Globus pallidus (tissue), 1 donor: ENCODE data around the gene METTL4.
"Not testable (repeated sequence)": the region's sequence is repeated elsewhere in the genome, so short reads cannot be mapped to it uniquely, and the experiment has no call there.

Experiments used
- DNase-seq: peaks from one replicate; pipeline ENCODE4 v3.0.0-alpha.2; 2015; ENCODE audit warnings: low spot score

The METTL4 gene

DNA sequence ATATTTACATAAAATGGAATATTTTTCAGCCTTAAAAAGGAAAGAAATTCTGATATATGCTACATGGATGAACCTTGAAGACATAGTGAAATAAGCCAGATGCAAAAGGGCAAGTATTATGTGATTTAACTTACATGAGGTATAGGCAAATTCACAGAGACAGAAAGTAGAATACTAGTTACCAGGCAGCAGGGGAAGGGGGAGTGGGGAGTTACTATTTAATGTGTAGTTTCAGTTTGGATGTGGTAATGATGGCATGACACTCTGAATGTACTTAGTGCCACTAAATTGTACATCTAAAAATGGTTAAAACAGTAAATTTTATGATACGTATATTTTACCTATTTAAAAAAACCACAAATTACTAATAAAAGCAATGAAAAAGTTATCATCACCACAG is 12.1 kb downstream of the METTL4 start:
- DNase-seq = no peak

DNA sequence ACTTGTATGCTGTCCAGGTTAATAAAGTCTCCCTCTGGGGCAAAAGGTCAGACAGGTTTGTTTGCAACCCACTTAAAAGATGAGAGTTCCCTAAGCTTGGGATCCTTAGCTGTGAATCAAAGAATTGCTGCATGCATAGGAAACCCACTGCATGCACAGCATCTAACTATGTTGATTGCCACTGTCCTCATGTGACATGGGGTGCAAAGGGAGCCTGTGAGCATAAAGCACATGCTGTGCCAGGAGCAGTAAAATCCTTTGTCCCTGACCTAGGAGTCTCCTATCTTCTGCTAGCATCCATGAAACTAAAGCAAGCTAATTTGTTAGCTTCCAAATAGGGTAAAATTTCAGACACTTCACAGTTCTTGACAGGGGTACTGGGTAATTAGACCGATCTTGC is 13.8 kb downstream of the METTL4 start:
- DNase-seq = no peak

DNA sequence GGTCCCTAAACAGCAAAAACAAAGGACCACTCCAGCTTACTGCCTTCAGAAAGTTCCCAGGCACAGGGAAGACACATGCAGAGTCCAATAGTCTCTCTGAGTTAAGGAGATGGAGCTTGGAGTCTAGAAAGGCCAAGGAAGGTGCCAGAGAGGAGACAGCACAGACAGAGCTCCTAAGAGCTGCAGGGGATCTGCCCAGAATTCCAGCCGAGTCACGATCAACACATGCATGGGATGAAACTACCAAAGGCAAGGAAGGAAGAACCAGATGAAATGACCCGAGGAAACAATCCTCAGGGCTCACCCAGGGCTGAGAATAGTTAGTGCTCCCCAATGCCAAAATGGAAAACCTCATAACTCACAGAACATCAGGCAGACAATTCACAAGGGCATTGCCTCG is 15.4 kb downstream of the METTL4 start:
- no peak for DNase-seq

DNA sequence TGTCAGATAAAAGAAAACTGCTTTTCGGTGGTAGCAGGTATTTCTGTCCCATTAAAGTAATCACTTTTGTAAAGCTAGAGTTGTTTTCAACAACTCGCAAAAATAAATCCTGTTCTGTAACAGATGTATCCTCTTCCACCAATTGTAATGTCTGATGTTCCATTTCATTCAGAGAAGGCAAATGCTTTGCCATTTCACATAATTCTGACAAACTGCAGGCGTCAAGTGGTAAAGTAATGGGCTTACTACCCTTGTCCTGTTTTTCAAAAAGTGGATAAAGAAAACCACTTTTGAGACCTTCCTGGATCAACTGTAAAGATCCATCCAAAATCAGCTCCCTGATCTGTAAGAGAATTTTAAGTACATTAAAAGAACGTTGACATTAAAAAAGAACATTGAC is 16.6 kb downstream of the METTL4 start:
- DNase-seq = no peak

DNA sequence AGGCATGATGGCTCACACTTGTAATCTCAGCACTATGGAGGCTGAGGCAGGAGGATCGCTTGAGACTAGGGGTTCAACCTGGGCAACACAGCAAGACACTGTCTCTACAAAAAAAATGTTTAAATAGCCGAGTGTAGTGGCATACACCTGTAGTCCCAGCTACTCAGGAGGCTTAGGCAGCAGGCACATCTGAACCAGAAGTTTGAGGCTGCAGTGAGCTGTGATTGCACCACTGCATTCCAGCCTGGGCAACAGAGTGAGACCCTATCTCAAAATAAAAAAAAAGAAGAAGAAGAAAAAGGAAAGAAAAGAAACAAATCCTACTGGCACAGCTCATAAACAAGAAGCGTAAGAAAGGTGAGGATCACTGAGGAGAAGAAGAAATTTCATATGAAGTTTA is 19.9 kb downstream of the METTL4 start:
- no peak for DNase-seq

DNA sequence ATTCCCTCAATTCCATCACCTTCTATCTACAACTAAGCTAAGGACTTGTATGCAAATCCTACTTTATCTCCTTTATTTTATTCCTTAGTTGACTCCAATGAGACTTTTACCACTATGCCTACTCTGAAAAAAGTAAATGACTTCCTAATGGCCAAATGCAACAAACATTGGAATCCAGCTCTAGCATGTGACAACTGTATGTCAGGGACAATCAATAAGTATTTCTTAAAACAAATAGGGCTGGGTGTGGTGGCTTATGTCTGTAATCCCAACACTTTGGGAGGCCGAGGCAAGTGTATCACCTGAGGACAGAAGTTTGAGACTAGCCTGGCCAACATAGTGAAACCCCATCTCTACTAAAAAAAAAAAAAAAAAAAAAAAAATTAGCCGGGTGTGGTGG is 21.8 kb downstream of the METTL4 start:
- DNase-seq = no peak

DNA sequence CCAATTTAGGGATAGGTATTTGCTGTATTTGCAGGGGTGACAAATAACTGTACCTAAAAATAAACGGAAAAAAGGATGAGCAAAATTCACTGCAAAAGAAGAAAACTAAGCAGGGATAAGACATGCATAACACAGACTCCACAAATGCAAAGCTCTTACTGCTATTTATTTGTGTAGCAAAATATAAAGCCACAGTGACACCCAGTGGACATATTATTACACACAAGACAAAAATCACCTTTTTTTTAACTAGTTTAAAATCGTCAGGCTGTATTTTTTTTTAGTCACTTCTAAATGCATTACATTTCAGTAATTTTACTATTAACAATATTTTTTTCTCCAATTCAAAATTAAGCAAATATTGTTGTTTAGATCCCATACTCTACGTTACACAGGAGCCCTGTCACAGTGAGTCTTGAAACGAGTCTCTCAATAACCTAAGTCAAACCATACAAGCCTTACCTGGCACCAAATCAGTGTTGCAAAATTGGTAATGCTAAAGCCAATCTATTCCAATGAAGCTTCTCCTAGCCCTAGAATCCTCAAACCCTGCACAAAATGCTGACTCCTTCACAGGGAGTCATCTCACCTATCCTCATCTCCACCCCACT is 23.7 kb downstream of the METTL4 start:
- DNase-seq = peak; percentile 47

DNA sequence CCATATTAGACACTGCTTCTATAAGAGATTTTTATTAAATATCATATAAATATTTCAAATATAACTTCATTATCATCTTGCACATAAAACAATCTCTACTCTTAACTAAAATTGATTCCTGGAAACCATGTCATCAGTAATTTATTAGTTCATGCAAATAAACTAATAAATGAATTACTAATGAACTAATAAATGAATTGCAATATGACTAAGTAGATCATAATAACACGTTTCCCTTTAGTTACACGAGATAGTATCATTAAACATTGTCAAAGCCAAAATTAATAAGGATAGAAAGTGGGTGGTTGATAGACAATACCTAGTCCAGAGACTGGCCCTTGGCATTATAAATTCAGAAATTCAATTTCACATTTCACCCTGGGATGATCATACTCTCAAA is 26.1 kb downstream of the METTL4 start:
- no peak for DNase-seq

DNA sequence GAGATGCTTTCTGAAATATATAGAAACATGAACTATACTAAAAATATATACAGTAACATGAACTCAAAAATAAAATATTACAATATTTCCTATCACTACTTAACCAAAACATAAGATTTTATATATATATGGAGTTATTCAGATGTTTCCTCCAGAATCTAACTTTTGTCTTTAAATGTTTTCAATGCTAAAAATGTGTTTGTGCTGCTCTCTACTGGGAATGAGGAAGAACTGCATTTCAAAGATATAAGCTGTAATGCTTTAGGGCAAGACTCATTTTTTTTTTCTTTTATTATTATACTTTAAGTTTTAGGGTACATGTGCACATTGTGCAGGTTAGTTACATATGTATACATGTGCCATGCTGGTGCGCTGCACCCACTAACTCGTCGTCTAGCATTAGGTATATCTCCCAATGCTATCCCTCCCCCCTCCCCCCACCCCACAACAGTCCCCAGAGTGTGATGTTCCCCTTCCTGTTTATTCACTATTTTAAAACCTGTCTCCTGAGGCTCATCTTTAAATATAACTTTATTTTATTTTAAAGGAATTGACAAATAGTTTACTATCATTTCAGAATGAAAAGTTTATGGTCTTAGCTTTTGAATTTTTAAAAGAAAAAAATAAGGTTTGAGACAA is 29.3 kb downstream of the METTL4 start:
- DNase-seq = peak; percentile 11

DNA sequence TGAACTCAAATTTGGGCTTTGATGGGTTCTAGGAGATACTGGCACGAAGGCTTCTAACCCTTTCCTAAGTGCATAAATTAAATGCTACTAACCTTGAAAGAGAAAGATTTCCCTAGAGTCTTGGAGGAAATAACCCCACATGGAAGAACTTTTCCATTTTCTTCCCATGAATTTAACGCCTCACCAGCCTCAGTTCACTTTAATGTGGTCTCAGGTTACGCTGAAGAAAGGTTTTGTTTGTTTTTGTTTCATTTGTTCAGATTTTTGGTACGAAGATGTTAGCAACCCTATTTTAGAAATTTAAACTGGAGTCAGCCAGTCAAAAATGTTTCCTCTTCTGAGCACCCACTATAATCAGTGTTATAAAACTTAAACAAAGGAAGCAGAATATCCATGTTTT is 30.7 kb downstream of the METTL4 start:
- DNase-seq = no peak

DNA sequence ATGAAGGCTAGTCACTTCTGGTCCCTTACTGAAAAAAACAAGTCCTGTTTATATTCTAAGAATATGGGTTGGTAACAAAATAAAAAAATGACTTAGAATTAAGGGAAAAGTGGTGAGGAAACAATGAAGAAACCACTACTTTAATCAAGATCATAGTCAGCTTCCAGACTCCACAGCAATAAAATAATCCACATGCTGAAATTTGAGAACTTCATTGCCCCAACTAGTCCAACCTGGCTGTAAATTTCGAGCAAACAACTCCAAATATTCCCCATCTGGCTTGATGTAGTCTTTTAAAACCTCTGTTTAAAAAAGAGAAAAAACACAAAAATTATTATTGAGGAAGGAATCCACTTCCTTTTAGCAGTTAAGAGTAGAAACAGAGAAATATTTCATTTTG is 32.5 kb downstream of the METTL4 start:
- no peak for DNase-seq

DNA sequence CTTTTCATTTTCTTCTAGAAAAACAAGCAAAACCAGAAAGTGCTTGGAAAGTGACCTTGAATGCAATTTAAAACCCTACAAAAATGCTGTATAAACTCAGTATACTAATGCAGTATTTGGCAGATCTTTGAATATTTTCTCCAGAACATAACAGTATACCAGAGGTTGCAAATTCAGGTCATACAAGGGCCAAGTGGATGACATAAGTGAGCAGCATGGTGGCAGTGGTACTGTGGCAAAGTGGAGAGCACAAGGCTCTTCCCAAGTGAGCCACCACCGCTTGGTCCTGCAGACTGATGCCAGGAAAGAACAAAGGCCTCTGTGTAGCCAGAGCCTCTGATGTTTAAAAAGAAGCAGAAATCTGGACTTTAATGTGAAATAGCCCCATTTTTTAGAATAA is 33.1 kb downstream of the METTL4 start:
- peak; percentile 45 for DNase-seq

DNA sequence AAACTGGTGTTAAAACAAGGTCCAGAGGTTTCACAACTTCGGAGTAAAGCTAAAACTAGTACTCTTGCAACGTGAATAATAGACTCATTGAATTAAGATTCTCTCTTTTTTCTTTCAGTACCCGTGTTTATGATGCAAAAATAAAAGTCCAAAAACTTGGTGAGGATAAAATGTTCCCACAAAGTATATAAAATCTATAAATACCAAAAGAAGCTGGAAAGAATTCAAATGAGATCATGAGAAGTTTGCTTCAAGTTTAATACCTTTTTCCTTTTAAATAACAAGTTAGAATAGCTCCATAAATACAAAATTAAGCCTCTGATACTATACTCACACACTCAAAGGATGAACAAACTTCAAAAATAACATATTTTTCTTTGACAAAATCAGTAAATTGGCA is 34.0 kb downstream of the METTL4 start:
- DNase-seq = no peak

DNA sequence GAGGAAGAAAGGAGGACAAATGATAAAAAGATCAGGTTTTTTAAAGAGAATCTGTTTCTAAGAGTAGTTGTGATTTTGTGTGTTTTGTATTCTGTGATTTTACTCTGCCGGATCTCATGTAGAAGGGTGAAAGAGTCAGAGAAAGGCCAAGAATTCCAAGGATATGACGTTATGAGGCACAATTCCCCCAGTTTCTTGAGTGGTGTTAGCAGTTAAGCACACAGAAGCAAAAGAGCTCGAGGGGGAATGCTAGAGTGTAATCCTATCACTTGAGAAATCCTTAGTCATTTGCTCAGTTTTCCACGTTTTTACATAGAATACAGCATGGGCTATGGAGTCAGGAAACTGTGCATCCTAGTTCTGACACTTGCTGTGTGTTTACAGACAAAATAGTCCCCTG is 34.8 kb downstream of the METTL4 start:
- DNase-seq = no peak

DNA sequence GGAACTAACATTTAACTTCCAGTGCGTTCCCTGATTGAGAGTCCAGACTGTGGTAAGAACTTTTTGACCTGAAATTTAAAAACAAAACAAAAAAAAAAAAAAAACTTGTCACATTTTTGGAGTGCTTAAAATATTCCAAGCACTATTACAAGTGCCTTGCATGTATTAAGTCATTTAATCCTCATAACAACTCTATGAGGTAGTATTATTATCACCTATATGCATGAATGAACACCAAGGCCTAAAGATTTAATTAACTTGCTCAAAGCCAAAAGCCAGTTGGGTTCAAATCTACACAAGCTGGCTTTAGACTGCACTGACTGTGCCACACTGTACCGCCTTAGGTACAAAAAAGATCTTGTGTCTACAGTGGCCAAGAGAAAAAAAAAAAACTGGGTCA is 35.2 kb downstream of the METTL4 start:
- DNase-seq = no peak

DNA sequence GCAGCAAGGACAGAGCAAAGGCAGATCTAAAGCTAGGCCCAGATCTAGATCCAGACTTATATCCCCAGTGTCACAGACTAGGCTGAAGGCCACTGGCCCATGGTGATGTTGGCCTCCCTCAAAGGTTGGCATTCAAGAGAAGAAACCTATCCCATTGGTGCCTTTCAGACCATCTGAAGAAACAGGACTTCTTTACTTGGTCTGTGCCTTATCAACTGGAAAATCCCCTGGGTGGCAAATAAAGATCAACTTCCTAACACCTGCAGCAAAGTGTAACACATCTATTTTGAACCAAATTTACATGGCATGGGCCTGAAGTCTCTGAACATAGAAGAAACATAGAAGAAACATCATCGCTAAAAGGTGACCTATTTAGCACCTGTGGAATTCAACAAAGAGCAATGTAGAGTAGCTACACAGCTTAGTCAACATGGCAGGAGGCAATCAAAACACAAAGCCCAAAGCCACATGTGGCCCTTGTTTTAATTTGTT is 35.8 kb downstream of the METTL4 start:
- no peak for DNase-seq

DNA sequence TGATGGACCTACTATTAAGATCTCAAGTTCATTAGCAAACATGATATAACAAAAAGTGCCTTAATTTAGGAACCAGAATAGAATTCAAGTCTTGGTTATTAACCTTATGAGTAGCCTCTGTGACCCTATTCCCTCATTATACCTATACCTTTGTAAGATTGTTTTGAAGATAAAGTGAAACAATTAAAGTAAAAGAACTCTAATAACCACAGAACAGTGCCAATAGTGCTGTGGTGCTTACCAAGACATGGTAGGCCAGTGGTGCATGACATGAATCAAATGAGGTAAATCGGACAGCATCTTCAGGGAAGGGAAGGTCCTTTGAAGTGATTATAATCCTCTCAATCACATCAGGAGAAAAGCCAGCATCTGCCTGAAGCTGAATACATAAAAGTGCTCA is 36.4 kb downstream of the METTL4 start:
- no peak for DNase-seq

DNA sequence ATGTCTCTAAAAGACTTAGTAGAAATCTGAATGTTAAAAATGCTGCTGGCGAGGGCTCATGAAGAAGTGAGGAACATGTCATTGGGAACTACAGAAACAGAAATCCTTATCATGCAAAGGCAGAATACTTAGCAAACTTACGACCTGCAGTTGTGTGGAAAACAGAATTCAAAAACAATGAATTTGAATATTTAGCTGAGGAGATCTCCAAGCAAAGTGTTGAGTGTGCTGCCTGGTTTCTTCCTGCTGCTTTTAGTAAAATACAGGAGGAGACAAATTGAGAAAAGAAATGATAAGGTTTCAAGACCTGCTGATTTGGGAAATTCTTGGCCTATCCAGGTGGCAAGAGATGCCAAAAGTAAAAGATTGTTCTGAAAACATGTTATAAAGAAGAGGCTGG is 38.5 kb downstream of the METTL4 start:
- DNase-seq = no peak

DNA sequence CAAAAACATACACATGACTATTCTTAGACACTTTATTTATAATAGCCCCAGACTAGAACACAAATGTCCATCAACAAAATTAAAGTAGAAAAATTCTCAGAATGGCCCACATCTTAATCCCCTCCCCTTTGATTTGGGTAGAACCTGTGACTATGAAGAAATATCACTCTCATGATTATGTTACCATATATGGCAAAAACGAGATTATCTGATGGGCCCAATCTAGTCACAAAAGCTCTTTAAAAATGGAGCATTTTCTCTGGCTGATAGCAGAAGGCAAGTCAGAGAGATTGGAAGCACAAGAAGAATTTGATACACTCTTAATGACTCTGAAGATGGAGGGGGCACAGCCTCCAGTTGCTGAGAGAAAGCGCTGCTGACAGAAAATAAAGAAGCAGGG is 39.6 kb downstream of the METTL4 start:
- no peak for DNase-seq

DNA sequence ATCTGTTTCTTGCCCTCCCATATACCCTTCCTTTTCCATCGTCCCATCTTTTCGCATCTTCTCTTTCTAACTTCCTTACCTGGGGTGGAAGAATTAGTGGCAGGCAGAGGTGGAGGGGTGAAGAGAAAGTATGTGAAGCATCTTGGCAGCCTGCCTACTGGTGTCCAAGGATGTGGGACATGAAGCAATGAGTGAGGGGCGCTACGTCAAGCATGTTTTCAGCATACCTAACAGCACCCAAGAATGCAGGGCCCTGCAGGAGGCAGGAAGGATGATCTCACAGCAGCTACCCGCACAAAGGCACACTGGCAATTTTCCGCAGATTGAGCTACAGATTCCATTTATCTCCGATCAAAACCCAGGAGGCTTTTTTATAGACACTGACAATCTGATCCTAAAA is 42.2 kb downstream of the METTL4 start:
- DNase-seq = no peak

DNA sequence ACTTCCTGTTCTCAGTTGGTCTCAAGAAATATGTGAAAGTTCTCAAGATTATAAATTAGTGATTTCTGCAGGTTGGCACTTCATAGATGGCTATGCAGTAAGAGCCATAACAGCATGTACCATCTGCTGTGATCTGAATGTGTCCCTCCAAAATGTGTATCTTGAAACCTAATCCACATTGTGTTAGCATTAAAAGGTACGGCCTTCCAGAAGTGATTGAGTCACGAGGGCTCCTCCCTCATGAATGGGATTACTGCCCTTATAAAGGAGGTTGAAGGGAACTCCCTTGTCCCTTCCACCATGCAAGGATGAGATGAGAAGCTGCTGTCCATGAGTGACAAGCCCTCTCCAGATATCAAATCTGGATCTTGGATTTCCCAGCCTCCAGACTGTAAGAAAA is 45.0 kb downstream of the METTL4 start:
- DNase-seq = no peak

DNA sequence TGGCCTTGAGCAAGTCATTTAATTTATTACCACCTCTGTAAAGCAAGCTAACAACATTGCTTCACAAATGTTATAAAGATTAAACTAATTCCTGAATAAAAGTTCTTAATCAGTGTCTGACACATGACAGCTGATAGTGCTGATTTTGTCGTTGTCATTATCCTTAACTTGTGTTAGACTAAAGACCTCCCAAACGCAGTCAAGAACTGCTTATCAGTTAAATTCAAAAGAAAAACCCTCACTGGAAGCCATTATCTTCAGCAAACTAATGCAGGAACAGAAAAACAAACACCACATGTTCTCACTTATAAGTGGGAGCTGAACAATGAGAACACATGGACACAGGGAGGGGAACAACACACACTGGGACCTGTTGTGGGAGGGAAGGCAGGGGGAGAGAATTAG is 46.5 kb downstream of the METTL4 start:
- not testable (repeated sequence) for DNase-seq

DNA sequence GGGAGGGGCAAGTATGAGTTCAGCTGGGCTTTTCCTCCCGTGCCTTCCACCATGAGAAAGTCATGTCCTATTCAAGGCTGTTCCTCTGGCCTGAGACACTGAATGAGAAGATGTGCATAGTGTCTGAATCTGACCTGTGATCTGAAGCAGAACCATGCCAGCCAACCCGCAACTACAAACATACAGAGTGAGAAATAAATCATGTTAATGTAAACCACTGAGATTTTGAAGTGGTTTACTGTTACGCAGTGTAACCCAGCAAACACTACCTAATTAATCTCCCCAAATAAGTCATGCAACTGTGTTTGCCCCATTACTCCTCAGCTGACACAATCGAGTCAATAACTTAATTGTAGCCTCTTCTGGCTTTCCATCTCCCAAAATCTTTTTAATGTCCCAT is 49.2 kb downstream of the METTL4 start:
- DNase-seq = no peak

DNA sequence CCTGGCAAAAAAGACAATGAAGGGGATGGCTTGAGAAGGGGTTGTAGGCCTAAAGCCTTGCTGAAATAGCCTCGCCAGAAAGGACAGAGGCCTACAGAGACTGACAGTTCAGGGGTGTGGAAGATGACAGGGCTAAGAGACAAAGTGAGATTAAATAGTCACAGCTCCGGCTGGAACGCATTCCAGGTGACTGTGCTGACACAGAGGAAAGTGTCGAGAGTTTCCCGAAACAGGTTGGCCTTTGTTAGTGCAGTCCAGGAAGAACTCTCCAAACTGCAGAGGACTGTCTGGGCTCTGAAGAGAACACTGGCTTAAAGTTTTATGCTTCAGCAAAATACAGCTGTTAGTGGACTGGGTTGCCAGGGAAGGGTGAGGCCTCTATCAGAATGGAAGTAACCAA is 52.8 kb downstream of the METTL4 start:
- DNase-seq = no peak
